GF-D8 (cell line): ENCODE measurements around the gene DDOST.
A peak's percentile ranks its signal among the peaks of the same experiment; 100 is the strongest.
"Not testable (repeated sequence)": the region's sequence is repeated elsewhere in the genome, so short reads cannot be mapped to it uniquely, and the experiment has no call there.

Experiments
- DNase-seq: peaks from one replicate; lab custom pipeline; 2025; lab: John Stamatoyannopoulos, UW

DDOST gene

DNA sequence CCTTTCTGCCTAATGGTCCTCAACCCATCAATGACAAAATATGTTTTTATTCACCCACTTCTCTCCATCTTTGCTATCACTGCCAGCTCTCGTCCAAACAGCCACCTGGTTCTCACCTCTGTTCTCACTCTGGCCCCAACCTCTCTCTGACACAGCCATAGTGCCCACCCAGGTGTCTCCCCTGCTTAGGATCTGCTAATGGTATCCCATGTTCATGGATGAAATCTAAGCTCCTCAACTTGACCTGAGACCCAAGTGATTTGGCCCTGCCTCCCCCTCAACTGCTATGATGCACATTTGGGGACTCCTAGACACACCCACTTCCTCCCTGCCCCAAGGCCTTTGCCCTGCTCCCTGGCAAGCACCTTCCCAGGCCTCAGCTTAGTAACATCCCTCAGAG lies 30.7 kb upstream of the DDOST start:
- DNase-seq, result no peak

DNA sequence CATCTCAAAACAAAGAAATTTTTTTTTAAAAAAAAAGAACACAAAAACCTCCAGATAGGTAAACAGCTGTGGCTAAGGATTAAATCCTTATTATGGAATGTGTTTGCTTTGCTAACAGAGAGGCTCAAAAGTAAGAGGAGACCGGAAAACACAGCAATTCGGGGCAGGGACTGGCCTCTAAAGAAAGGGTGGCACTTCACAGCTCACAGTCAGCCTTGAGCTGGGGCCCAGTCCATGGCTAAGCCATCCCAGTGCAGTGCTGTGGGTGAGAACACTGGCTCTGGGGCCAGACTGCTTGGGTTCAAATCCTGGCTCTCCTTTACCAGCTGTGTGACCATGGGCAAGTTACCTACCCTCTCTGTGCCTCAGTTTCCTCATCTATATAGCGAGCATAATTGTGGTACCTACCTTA lies 28.5 kb upstream of the DDOST start:
- DNase-seq, result no peak

GRCh38 chr1:20686883-20687725 lies 25.9 kb upstream of the DDOST start:
- no peak for DNase-seq

DNA sequence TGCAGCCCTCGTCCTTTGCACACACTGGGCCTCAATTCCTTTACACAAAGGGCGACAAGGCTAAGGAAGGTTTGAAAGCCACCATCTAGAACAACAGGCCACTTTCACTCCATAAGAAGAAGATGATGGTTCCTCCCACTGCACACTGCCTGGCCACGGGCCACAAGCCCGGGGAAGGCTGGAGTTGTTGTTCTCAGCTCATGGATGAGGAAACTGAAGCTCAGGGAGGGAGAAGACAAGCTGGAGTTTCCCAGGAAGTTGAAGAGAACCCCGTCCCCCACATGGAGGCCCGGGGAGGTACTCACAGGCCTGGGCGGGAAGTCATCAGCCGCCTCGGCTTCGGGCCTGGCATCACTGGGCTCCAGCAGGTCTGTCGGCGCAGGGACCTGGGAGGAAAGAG lies 24.6 kb upstream of the DDOST start:
- DNase-seq, result no peak

GRCh38 chr1:20685099-20685662 lies 24.0 kb upstream of the DDOST start:
- DNase-seq, result no peak

DNA sequence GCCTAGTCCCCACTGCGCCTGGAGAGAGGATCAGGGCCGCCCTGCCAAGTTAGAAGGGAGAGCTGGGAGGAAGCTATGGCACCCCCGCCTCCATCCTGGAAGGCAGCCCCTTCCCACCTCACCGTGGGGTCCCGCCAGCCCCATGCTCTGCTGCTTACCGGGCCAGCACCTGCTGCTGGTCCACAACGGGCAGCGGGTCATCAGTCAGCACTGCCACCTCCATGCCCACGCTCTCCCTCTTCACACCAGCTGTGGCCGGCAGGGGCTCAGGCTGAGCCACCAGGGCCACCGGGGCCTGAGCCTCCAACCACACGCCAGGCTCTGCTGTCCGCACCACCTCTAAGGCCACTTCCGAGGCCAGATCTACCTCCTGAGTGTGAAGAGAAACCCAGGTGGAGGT lies 23.5 kb upstream of the DDOST start:
- DNase-seq, result no peak

DNA sequence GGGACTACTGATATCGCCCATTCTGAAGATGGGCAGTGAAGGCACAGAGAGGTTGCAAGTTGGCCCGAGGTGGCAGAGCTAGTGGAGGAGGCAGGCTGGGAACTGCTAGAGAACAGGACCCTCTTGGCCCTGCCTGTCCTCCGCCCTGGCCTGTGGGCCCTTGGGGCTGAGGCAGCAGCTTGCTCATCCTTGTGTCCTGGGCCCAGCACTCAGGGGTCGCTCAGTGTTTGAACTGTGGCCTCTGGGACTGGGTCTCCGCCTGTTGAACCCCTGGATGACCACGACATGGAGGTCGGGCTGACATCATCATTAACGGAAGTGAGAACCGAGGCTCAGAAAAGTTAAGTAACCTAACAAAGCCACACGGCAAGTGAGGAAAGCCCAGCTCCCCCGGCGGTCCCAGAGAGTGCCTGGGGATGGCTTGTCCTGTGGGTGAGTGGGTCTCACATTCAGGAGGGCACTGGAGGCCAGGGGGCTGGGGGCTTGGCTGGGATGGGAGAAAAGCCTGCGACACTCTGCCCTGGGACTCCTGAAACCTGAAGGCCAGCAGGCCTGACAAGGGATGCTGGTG lies 23.0 kb upstream of the DDOST start:
- no peak for DNase-seq

DNA sequence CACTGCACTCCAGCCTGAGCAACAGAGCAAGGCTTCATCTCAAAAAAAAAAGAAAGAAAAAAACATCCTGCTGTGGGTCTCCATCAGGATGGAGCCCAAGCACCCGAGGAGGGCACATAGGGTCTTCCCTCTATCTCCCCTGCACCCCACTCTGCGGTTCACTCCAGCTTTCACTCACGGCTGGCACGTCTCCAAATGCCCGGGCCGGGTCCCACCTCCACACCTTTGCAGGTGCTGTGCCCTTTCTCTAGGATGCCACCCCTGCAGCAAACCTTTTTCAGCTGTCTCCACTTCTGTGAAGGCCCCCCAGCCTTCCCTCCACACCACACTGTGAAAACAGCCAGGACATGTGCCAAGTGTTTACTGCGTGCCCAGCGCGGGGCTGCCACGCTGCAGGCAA lies 22.4 kb upstream of the DDOST start:
- DNase-seq, result no peak

DNA sequence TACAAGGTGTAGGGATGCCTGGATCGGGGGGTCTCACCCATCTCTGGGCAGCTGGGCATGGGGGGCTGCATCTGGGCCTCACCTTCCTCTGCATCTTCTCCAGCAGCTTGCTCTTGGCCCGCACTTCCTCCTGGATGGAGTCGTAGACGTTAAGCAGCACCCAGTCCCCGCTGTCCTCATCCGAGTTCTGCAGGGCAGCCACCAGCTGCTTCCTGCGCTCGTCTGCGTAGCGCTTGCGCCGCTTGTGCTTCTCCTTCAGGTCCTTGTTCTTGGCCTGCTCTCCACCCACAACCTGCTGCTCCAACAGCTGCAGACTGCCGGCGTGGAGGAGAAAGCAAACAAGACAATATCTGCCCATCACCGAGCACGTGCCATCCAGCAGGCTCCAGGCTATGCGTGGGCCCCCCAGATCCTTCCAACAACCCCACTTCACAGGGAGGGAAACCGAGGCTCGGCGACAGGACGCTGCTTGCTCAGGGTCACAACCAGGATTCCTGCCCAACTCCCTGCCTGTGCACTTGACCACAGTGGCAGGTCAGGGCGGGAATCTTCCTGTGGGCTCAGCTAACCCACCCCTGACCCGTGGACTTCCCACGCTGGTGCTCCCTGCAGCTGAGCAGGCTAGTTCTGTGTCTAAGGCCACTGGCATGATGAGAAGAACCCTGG lies 21.5 kb upstream of the DDOST start:
- peak; percentile 64 for DNase-seq

DNA sequence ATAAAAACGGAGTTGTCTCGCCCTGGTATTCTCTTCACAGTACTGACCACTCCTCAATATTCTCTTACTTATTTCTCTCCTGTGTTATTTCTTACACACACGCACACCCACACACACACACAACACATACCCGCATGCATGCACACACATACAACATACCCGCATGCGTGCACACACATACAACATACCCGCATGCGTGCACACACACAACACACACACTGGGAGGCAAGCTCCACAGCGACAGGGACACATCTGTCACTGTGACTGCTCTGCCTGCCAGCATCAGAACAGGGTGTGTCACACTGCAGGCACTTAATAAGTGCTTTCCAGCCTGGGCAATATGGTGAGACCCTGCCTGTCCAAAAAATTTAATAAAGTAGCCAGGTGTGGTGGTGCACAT lies 20.8 kb upstream of the DDOST start:
- DNase-seq, result no peak

GRCh38 chr1:20680269-20680668 lies 19.1 kb upstream of the DDOST start:
- DNase-seq, result no peak

DNA sequence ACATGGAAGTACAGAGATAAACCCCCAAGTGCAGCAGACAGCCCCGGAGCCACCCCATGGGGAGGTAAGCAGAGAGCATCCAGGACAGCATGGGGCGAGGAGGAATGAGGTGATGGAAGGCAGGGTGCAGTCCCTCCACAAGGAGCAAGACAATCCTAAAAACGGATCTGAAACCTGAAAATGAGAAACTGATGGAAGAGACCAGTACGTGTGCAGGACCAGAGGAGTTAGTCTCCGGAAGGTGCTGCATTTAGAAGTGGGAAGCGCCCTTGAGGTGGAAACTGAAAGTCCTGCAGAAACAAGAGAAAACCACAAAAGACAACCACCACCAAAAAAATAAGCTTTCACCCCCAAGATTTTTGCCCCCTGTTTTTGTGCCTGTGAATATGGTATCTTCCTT lies 17.4 kb upstream of the DDOST start:
- no peak for DNase-seq

DNA sequence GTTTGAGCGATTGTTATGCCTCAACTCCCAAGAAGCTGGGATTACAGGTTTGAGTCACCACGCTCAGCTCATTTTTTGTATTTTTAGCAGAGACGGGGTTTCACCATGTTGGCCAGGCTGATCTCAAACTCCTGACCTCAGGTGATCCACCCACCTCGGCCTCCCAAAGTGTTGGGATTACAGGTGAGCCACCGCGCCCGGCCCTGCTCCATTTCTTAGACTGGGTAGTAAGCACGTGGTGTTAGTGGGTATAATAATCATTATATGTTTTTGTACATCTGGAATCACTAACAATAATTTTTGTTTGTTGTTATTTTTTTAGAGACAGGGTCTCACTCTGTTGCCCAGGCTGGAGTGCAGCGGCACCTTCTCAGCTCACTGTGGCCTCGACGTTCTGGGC lies 12.5 kb upstream of the DDOST start:
- not testable (repeated sequence) for DNase-seq

GRCh38 chr1:20672265-20672632 lies 11.1 kb upstream of the DDOST start:
- DNase-seq, result no peak

- DNase-seq, result no peak
Measured at GRCh38 chr1:20670936-20671335, 9.8 kb upstream of the DDOST start.

GRCh38 chr1:20668581-20668980 lies 7.4 kb upstream of the DDOST start:
- no peak for DNase-seq

- no peak for DNase-seq
Measured at GRCh38 chr1:20666804-20667203, 5.6 kb upstream of the DDOST start.

- DNase-seq, result no peak
Measured at GRCh38 chr1:20666146-20666545, 5.0 kb upstream of the DDOST start.

DNA sequence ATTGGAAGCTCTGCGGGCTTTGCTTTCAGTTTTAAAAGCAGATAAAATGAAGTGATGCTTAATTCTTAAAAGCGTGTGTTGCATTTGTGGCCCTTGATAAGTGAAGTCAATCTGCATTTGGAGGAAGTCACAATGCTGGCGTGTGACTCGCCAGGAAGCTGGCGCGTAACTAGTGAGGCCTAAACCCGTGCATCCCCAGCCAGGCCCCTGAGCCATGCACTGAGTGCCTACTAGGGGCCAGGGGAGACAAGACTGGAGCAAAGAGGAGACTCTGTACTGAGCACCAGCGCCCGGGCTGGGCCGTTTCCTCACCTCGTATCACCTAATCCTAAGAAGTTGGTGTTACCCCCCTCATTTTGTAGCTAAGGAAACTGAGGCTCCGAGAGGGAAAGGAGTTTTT lies 4.6 kb upstream of the DDOST start:
- no peak for DNase-seq

DNA sequence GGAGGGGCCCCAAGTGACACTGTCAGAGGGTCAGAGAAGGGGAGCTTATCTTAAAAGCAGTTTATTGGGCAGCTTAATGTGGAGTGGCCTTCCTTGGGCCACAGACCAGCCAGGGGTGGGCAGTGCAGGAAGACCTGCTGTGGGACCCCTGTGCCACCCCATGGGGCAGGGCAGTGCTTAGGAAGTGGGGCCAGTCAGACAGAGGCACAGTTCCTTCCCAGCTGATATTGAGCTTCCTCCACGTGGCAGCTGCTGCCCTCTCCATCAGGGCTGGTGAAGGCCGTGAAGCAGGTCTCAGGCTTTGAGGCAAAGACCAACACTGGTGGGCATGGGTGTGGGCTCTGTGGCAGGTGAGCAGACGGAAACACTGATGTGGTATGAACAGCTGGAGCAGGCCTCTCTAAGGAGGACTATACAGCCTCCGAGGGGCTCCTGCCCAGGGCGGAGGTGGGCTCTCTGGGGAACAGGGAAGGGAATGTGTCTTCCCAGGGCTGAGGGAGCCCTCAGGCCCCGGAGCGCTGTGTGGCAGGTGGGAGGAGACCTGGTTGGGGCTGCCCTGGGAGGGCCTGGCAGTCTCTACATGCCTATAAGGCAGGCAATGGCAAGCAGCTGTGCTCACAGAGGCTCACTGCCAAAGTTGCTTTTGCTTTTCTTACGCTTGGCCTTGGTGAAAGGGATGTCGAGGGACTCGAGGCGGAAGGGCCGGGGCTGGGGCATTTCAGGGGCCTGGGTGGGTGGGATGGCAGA lies 3.0 kb upstream of the DDOST start:
- no peak for DNase-seq

GRCh38 chr1:20663365-20663764 lies 2.2 kb upstream of the DDOST start:
- no peak for DNase-seq

DNA sequence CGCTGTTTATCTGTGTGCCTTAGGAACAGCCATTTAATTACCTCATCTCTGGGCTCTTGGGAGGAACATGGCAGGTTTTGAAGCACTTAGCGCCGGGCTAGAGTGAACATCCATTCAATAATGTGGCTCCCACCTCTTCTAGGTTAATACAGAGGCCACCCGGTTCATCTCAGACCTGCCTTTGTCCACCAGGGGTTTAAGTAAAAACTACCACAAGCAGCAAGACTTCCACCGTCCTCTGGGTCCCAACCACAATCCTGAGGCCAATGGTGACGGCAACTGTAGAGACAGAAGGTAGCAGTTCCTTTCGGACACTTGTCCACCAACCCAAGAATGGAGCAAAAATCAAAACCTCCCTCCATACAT lies 924 bp upstream of the DDOST start:
- DNase-seq, result no peak

GRCh38 chr1:20660847-20661206 lies 342 bp downstream of the DDOST start:
- no peak for DNase-seq
